K562 (cell line): Measurements from ENCODE around the gene SEC61A1.

Experiments
- BDP1 ChIP-seq: IDR thresholded peaks from 3 replicates; pipeline ENCODE4 v1.6.1; 2011; ENCODE audit not compliant: insufficient read length, insufficient read depth
- ELF4 ChIP-seq: fragments of 450-650 bp; formaldehyde crosslinking; IDR thresholded peaks from 2 replicates; pipeline ENCODE4 v1.4.0; 2022; ENCODE audit warnings: missing genetic modification characterization
- HDGF ChIP-seq: fragments of 450-650 bp; IDR thresholded peaks from 2 replicates; pipeline ENCODE4 v1.6.1; 2016
- MEIS2 ChIP-seq: fragments of 450-650 bp; IDR thresholded peaks from 2 replicates; pipeline ENCODE4 v1.6.1; 2014; ENCODE audit warnings: mild to moderate bottlenecking; ENCODE audit not compliant: partially characterized antibody
- POLR3A ChIP-seq: IDR thresholded peaks from 2 replicates; pipeline ENCODE4 v1.6.1; 2011; ENCODE audit warnings: borderline replicate concordance, mild to moderate bottlenecking, moderate library complexity; ENCODE audit not compliant: insufficient read length, insufficient read depth; ENCODE audit errors: extremely low read depth

DNA sequence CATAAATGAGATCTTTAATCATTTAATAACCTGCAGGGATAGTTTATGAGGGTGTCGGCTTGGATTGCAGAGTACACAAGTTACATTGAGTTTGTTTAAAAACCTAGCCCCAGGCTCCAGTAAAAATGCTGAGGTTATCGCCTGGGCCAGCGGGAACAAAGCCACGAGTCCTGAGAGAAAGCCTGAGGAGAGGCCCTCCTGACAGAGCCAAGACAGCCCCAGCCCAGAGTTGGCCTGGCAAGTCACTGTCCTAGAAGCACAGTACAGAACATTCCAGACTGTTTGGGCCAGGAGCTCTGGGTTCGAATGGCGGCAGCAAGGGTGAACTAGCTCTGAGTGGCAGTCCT is 32.4 kb downstream of the SEC61A1 start:
- TF ChIP-seq MEIS2: no peak
- TF ChIP-seq ELF4 (CRISPR knock-in tag): no peak
- TF ChIP-seq POLR3A: no peak
- TF ChIP-seq BDP1: no peak
- no peak for TF ChIP-seq HDGF
